Activated T-cell treated with anti-CD3 and anti-CD28 coated beads for 48 hours (primary cell): ENCODE results near the gene IL5RA.

Source experiments
- DNase-seq: peaks from one replicate; pipeline ENCODE4 v3.0.0-alpha.2; 2020; ENCODE audit warnings: low read depth

Gene IL5RA

GRCh38 chr3:3110299-3110630, at the start of gene IL5RA:
Gene IL5RA (minus strand): TSS chr3:3110374. CDS start chr3:3104984, 5,390 bp downstream.
- DNase-seq, result no peak

DNA sequence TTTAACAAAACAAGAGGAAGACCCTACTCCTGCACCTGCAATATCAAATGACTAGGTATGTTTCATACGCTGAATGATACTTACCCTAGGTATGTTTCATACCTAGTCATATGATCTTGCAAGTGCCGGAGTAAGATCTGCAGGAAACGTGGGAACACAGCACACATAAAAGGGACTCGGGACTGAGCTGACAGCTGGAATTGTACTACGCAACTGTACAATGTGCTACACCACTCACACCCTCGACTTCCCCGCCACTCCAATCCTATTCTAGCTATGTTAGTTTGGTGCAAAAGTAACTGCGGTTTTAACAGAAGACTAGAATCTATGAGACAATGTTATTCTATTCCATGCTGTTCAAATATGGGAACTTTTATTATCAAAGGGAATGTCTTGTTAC, 47.3 kb upstream of the IL5RA start:
- no peak for DNase-seq

GRCh38 chr3:3154879-3155610, 44.9 kb upstream of the IL5RA start:
- DNase-seq, result no peak

DNA sequence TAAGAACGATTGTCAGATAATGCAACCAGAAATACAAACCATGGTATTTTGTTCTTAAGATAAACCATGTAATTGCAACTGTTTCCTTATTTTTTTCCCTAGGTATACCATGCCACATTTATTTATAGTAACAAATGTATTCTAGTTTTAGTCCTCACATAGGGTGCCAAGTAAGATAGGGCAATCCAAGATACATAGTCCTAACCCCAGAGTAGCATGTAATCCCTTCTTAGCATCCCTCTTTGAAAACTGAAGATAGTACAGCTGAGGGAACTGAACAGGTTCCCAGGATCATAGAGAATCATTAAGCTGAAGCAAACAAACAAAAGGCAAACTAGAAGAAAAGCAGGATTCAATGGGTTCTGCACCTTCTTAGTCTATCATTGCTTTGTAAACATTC, 41.3 kb upstream of the IL5RA start:
- no peak for DNase-seq

GRCh38 chr3:3149560-3149959, 39.4 kb upstream of the IL5RA start:
- DNase-seq, result no peak

DNA sequence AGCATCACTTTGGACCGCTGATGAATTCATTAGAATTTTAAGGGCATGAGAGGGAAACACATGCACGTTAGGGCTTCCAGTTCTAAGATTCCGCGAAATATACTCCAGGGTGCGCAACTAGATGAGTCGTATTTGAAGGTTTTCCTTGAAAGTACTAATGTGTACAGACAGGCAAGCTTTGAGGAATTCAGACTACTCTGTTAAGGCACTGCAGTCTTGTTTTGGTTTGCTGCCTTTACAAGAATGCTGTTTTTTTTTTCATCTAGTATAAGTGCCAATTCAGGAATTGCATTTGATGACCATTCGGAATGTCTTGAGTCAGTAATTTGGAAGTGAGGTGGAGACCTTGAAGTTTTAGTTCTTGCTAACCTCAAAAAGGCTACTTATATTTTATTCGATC, 35.7 kb upstream of the IL5RA start:
- no peak for DNase-seq

DNA sequence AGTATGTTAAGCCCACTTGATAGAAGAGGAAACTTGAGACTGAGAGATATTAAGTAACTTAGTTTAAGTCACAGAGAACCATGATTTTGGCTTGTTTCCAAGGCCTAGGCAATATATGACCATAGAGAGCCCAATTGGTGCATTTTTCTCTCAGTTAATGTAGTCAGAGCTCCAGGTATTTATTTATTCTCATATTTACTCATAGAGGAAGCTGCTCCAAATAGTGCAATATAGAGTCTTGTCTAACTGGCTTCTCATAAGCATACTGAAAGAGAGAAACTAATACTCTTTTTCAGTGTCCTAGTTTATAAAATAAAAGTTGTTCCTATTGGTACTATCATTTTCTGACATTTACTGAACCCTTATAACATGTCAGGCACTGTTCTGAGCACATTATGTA, 31.8 kb upstream of the IL5RA start:
- no peak for DNase-seq

DNA sequence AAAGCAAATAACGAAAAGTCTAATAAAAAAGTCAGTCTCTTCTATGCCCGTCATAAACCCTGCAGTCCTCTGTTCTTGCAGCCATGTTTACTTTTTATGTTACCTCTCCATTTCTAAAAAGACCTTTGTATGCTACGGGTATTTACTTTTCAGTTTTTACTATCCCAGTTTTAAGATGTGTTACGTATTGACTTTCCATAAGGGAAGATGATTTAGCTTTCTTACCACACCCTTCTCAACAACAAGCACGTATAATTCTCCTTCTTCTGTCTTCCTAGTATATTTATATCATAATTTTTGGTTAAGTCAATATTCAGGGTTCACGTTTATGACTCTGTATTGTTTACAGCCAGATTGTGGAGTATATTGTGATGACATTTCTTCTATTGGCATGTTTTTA, 27.4 kb upstream of the IL5RA start:
- no peak for DNase-seq

- no peak for DNase-seq
Observed at GRCh38 chr3:3134750-3135448, 24.7 kb upstream of the IL5RA start.

- no peak for DNase-seq
Observed at GRCh38 chr3:3133500-3133899, 23.3 kb upstream of the IL5RA start.

DNA sequence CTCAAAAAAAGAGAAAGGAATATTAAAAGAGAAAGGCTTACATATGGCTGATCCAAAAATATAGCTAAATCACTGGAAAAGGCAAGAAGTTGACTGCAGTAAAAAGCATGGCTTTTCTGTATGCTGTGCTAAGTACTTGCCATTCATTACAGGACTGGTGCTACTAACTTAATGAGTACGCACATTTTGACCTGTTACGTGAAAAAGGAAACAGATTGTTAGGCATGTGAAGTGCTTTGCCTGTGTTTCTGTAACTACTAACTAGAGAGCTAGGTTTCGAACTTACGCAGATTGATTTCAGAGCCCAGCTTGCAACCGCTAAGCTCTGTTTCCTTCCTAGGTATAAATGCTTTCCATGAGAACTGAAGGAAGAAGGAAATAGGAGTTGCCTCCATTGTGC, 19.4 kb upstream of the IL5RA start:
- no peak for DNase-seq

DNA sequence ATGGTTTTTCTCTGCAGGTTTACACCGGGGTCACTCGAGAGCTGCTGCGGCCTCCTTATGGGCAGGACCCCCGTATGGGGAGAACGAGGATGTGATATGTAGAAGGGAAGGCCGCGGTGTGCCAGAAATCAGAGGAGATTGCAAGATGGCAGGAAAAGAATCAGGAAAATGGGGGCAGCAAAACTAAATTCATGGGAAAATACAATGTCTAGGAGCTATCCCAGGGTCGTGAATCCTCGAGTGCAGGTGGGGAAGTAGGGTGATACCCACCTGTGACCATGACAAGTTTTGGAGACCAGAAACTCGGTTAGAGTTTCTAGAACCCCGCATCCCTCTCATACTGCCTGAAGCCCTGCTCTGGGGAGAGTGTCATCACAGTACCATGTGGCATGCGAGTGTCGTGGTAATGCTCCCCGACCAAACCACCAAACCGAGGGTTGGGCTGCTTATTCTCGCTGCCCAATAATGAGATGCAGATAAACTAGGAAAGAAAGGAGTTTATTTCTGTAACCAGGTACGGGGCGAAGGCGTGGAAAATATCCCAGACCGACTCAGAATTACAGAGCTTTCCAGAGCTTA, 17.3 kb upstream of the IL5RA start:
- DNase-seq, result peak; percentile 26

- peak; percentile 96 for DNase-seq
Observed at GRCh38 chr3:3126477-3127431, 16.6 kb upstream of the IL5RA start, which contains the start of gene TRNT1. Gene TRNT1 (plus strand): TSS chr3:3126940. CDS start chr3:3129041, 2,101 bp downstream.

- no peak for DNase-seq
Observed at GRCh38 chr3:3125977-3126376, 15.8 kb upstream of the IL5RA start.

GRCh38 chr3:3119393-3119851, 9.2 kb upstream of the IL5RA start:
- peak; percentile 24 for DNase-seq

DNA sequence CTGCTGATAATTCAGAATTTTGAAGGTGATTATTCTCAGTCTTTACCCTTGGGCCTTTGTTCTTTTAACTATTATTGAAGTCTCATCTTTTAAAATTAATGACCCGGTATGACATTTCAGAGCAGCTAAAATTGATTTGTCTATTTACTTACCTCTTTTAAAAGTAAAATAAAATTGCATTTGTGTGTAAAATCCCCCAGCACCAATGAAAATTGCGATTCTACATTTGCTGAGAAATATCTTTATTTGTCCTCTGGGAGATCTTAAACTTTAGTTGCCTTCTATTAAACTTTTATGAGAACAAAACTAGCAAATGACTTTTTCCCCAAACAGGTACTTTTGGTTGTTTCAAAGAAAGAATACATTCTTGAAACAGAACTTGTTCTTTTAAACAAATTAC, 7.5 kb upstream of the IL5RA start:
- no peak for DNase-seq

- DNase-seq, result no peak
Observed at GRCh38 chr3:3113042-3113709, 3.0 kb upstream of the IL5RA start.

- no peak for DNase-seq
Observed at GRCh38 chr3:3110749-3111361, 681 bp upstream of the IL5RA start.

- DNase-seq, result no peak
Observed at GRCh38 chr3:3109407-3110298, 521 bp downstream of the IL5RA start.

- no peak for DNase-seq
Observed at GRCh38 chr3:3107858-3108257, 2.3 kb downstream of the IL5RA start.
